Epithelial cell of alveolus of lung (primary cell): Measurements from ENCODE around the gene CIROP. TPM values are rescaled to one million over a fixed set of nuclear protein-coding genes. Genes with fewer than 3 reads are reported as not detected.

Experiments used
- total RNA-seq: library from RNA; depleted of rRNA; stranded (reverse); fragments of >200 nt; gene quantifications from 2 replicates; pipeline ENCODE4 v1.2.1, GENCODE V29; 2015

The CIROP gene, protein sequence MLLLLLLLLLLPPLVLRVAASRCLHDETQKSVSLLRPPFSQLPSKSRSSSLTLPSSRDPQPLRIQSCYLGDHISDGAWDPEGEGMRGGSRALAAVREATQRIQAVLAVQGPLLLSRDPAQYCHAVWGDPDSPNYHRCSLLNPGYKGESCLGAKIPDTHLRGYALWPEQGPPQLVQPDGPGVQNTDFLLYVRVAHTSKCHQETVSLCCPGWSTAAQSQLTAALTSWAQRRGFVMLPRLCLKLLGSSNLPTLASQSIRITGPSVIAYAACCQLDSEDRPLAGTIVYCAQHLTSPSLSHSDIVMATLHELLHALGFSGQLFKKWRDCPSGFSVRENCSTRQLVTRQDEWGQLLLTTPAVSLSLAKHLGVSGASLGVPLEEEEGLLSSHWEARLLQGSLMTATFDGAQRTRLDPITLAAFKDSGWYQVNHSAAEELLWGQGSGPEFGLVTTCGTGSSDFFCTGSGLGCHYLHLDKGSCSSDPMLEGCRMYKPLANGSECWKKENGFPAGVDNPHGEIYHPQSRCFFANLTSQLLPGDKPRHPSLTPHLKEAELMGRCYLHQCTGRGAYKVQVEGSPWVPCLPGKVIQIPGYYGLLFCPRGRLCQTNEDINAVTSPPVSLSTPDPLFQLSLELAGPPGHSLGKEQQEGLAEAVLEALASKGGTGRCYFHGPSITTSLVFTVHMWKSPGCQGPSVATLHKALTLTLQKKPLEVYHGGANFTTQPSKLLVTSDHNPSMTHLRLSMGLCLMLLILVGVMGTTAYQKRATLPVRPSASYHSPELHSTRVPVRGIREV
- total RNA-seq = 0.88 TPM in 1 of 2 replicates, not detected in the other

DNA sequence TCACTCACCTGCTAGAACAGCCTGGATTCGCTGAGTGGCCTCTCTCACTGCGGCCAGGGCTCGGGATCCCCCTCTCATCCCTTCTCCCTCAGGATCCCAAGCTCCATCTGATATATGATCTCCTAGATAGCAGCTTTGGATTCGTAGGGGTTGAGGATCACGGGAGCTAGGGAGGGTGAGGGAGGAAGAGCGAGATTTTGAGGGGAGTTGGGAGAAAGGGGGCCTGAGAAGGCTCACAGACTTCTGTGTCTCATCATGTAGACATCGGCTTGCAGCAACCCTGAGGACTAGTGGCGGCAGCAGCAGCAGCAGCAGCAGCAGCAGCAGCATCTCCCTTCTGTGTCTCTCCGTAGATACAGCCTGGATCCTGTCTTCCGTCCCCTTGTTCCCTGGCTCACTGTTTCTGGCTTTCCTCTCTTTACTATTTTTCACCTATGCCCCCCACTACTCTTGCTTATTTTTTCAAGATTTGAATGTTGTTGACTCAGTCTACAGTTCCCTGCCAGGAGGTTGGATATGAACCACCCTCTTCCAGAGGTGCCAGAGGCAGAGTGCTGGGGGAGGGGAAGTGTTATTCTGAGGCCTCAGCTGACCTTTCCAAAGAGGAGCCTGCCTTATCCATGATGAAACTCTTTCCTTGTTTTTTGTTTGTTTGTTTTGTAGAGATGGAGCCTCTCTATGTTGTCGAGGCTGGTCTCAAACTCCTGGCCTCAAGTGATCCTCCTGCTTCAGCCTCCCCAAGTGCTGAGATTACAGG, at the start of gene CIROP:
TSS of gene CIROP (minus strand) at position 399 of the 757 bp plus-strand sequence. CDS start at position 330, 69 bp downstream.

DNA sequence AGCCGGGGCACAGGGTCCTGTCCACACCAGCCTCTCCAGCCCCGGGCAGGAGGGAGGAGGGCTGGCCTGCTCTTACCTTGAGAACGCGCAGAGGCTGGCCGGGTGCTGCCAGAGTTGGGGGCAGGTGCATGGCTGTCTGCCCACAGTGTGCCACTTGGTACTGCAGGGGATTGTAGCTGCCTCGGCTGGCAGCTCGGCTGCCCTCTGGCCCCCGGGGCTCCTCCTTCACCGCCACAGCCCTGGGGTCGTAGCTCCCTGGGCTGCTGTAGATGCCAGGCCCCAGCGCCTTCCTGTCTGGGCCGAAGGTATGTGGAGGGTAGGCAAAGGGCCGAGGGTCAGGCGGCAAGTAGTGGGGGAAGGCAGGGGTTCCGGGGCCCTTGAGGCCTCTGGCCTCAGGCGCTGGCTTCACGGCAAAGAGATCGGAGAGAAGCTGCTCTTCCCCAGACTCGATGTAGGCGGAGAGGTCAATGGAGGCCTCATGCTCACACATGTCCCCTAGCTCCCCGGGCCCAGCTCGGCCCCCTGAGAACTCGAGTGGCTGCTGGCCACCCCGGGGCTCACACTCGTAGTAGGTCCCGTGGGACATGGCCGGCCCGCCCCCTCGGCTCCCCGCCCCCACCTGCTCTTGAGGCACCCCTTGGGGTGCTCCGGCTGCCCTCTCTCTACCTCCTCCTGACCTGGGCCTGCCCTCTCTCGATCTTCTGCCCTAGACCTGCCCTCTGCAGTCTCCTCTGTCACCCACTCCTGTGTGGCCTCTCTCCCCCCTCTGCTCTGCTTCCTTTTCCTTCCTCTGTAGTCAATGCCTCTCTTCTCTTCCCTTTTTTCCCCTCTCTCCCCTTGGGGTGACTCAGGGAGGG, 13.9 kb upstream of the CIROP start, which contains the start of gene CEBPE:
TSS of gene CEBPE (minus strand) at position 750 of the 857 bp plus-strand sequence. CDS start at position 586, 164 bp downstream.

DNA sequence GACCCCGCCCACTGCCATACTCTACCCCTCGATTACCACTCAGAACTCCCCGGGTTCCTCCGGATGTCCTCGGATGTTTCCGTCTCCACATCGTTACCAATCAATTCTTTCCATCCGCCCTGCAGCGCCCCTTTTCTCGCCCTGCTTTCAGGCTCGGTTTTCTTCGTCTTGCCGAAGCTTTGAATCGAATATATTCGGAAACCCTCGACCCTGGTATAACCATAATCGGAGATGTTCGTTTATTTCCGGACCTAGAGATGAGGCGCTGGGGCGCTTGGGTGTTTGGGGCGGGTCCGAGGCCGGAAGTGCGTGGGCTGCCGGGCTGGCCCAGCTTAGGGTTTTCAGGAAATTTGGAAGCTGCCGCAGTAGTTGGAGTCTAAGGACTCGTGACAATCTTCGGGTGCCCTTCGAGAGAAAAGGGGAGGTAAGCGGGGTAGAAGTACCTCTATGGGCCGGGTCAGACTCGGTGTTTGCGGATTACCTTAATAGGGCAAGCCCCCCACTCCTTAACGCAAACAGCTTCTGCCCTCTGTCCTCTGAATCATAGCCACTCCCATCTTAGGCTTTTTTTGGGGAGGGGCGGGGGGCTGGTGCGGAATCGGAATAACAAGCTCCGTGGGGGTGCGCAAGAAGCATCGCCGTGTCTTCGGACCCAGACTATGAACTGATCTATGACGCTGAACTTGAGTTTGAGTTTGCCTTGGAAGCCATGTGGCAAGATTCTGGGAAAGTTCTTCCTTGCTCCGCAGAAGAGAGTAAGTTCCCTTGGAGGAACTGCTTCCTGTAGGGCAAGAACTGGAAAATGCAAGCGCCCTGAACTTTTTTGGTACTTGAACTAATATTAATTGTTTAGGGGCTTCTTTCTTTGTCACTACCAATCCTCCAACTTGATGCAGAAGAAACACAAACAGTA, 9.3 kb downstream of the CIROP start, which contains the start of gene C14orf119:
TSS of gene C14orf119 (plus strand) at position 310 of the 913 bp plus-strand sequence. CDS start 2,154 bp downstream, outside the sequence.

DNA sequence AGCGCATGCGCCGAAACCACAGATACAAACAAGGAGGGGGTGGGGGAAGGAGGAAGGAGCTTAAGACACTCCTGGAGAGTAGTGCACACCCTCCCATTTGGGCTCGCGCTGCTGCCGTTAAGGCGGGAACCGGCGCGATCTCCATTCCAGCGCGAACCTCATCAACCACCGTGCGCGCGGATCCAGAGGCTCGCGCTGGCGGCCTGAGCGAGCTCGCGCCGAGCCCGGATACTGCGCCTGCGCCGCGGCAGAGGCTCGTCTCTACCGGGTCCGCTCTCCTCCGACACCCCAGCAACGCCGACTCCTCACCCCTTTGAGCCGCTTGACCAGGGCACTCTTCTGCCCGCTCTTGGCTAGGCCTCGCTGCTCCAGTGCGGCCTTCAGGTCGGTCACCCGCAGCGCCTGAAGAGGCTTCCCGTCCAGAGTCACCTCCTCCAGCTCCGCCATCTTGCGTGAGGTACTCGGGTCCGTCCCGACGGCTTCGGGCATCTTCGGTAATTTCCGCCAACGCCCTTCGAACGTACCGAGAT, 10.1 kb downstream of the CIROP start, which contains the start of gene ACIN1:
TSS of gene ACIN1 (minus strand) at position 471 of the 530 bp plus-strand sequence. CDS start at position 447, 24 bp downstream.

DNA sequence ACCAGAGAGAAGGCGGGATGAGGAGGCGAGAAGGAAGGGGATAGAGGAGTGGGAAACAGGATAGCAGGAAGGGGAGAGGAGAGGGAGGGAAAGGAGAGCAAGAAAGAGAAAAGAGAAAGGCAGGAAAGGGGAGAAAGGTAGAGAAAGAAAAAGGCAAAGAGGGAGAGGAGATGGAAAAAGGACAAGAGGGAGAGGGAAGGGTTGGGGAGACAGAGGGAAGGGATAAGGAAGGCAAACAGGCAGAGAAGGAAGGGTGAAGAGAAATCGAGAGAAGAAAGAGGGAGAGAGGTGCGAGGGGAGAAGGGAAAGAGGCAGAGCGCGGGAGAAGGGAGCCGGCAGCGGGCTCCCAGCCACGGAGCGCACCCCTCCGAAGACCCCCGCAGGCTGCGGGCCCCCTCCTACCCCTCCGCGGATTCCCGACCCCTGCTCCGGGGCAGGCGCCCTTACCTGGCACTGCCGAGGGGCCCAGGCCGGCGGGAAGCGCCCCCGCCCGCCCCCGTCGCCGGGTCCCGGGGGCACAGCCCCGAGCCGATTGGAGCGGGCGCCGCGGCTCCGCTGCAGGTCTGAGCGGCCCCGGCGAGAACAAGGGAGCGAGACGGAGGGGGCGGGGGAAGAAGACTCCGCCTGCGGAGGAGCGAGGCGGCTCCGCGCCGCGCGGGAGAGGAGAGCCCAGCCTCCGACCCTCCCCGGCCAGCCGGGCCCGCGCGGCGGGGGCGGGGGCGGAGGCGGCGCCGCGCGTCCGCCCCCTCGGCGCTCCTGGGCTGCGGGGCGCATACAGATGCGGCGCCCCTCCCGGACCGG, 47.6 kb downstream of the CIROP start, which contains the start of gene CDH24:
TSS of gene CDH24 (minus strand) at position 565 of the 801 bp plus-strand sequence. CDS start 1,787 bp downstream, outside the sequence.

Other genes with a start within 250 kb of the CIROP start
- 97.6 and 109 TPM in 2 replicates for gene LRP10, start 233.2 kb downstream of the CIROP start, total RNA-seq
- gene REM2, start 221.8 kb downstream of the CIROP start, total RNA-seq = 0.32 and 0.39 TPM in 2 replicates
- gene RBM23, start 185.8 kb downstream of the CIROP start, total RNA-seq = 55.1 and 71.5 TPM in 2 replicates
- gene PRMT5, start 175.6 kb downstream of the CIROP start, total RNA-seq = 54.9 and 84.9 TPM in 2 replicates
- 52.2 and 55.6 TPM in 2 replicates for gene HAUS4, start 147.9 kb downstream of the CIROP start, total RNA-seq
- 17.0 and 22.6 TPM in 2 replicates for gene AJUBA, start 122.4 kb downstream of the CIROP start, total RNA-seq
- 9.8 and 13.2 TPM in 2 replicates for gene C14orf93, start 94.8 kb downstream of the CIROP start, total RNA-seq
- 234 and 386 TPM in 2 replicates for gene PSMB5, start 70.1 kb downstream of the CIROP start, total RNA-seq
- gene PSMB11, start 62.8 kb downstream of the CIROP start, total RNA-seq = not detected in 2 replicates
- gene CDH24, start 47.5 kb downstream of the CIROP start, total RNA-seq = 5.8 and 12.5 TPM in 2 replicates
- gene ACIN1, start 9.9 kb downstream of the CIROP start, total RNA-seq = 53.3 and 99.1 TPM in 2 replicates
- 53.2 and 53.3 TPM in 2 replicates for gene C14orf119, start 9.5 kb downstream of the CIROP start, total RNA-seq
- gene CEBPE, start 14.3 kb upstream of the CIROP start, total RNA-seq = not detected in 2 replicates
- 0.26 and 4.6 TPM in 2 replicates for gene SLC7A8, start 78.7 kb upstream of the CIROP start, total RNA-seq
- not detected in 2 replicates for gene RNF212B, start 132.9 kb upstream of the CIROP start, total RNA-seq
- gene HOMEZ, start 181.1 kb upstream of the CIROP start, total RNA-seq = 9.1 and 16.4 TPM in 2 replicates
- gene PPP1R3E, start 197.9 kb upstream of the CIROP start, total RNA-seq = 1.6 and 4.7 TPM in 2 replicates
- gene BCL2L2, start 201.8 kb upstream of the CIROP start, total RNA-seq = 12.0 and 18.4 TPM in 2 replicates
- 40.2 and 60.3 TPM in 2 replicates for gene PABPN1, start 216.5 kb upstream of the CIROP start, total RNA-seq
- 34.6 and 59.7 TPM in 2 replicates for gene SLC22A17, start 247.9 kb upstream of the CIROP start, total RNA-seq